VCaP (cell line): ENCODE measurements around the gene GABRB1.

ENCODE experiments used
- H3K27ac ChIP-seq: fragments of 450-650 bp; 2 replicates; pipeline ENCODE4 v1.5.1; 2017
- TF ChIP-seq, protein P1 (sequence below): fragments of 450-650 bp; conservative IDR thresholded peaks from 2 replicates; pipeline ENCODE4 v1.5.1; 2017; ENCODE audit warnings: mild to moderate bottlenecking, moderate library complexity

The GABRB1 gene

DNA sequence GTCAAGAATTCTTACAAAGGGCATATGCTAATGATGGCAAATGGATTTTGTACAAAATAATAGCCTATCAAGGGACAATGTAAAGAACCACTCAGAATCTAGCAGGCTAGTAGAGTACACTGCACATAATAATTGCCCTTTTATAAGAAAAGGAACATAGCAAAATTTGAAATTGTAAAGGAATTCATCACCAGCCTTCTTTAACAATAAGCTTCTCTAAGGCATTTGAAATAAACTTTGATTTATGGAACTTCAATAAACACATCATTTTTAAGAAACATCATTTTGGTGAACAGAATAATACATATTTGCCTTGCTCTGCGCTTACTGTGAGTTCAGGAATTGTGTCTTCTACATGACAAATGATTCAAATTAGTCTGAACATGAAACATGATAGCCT lies 444.0 kb downstream of the GABRB1 start:
- no peak overlapping the region for H3K27ac ChIP-seq
- TF ChIP-seq, protein P1, sequence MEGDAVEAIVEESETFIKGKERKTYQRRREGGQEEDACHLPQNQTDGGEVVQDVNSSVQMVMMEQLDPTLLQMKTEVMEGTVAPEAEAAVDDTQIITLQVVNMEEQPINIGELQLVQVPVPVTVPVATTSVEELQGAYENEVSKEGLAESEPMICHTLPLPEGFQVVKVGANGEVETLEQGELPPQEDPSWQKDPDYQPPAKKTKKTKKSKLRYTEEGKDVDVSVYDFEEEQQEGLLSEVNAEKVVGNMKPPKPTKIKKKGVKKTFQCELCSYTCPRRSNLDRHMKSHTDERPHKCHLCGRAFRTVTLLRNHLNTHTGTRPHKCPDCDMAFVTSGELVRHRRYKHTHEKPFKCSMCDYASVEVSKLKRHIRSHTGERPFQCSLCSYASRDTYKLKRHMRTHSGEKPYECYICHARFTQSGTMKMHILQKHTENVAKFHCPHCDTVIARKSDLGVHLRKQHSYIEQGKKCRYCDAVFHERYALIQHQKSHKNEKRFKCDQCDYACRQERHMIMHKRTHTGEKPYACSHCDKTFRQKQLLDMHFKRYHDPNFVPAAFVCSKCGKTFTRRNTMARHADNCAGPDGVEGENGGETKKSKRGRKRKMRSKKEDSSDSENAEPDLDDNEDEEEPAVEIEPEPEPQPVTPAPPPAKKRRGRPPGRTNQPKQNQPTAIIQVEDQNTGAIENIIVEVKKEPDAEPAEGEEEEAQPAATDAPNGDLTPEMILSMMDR, result no peak
